GM12873 (cell line): ENCODE results near the gene PPP2R3B.

Experiments used
- CTCF ChIP-seq: IDR thresholded peaks from 2 replicates; pipeline ENCODE4 v1.5.1; 2012; ENCODE audit warnings: low read depth, mild to moderate bottlenecking, moderate library complexity, low read length, control low read depth; ENCODE audit not compliant: insufficient read depth; ENCODE audit errors: missing control alignments

PPP2R3B gene, protein sequence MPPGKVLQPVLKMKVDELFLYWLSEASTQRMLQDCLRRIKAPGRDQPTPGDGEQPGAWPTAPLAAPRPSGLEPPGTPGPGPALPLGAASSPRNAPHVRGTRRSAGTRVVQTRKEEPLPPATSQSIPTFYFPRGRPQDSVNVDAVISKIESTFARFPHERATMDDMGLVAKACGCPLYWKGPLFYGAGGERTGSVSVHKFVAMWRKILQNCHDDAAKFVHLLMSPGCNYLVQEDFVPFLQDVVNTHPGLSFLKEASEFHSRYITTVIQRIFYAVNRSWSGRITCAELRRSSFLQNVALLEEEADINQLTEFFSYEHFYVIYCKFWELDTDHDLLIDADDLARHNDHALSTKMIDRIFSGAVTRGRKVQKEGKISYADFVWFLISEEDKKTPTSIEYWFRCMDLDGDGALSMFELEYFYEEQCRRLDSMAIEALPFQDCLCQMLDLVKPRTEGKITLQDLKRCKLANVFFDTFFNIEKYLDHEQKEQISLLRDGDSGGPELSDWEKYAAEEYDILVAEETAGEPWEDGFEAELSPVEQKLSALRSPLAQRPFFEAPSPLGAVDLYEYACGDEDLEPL

DNA sequence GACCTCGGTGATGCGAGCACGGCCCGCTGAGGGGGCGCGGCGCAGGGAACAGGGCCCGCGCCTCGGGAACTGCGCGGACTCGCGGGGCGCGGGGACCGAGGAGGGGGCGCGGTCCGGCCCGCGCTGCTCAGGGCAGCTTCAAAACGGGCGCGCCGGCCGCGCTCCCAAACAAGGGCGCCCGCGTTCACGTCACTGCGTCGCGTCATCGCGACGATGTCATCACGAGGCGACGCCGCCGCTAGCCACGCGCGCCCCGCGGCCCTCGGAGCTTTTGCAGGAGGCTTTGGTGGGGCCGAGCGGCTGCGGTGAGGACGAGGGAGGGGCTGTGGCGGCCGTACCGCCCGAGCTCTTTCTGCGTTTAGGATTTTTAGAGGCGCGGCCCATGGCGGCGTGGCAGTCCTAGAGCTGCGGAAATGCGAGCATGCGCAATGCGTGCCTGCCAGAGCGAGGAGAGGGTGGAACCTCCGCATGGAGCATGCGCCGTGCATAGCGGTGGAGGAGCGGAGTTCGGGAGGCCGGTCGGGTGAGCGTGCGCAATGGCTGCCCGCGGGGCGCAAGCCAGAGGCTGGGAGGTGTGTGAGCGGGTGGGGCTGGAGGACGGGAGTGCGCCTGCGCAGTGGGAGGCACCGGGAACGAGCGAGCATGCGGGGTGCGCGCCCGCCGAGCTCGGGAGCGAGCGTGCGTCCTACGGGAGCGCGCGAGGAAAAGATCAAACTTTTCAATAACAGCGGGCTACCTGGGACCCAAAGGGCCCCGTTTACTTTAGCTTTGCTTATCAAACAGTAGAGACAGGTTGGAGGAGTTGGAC is at the start of gene PPP2R3B:
PPP2R3B (minus strand) TSS at position 140 of the 808 bp plus-strand sequence. CDS start 216 bp downstream, outside the sequence.
- no peak for TF ChIP-seq CTCF

DNA sequence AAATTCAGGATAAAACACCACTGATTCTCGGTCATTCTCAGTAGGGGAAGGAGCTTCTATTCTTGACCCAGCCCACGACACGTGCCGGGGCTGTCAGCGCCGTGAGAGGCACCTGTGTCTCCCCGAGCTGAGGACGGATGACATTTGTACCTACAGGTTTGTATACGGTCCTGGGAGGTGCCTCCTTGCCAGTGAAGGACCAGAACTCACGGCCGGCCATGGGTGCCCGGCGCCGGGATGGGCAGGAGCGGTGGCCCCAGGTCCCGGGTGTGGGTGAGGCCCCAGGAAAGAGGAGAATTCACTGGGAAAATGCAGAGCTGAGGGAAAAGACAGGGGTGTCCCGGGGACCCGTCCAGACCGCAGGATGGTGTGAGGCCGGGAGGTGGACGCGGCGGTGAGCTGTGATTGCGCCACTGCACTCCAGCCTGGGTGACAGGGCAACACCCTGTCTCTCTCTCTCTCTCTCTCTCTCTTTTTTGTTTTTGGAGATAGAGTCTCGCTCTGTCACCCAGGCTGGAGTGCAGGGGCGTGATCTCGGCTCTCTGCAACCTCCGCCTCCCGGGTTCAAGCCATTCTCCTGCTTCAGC is 48.9 kb upstream of the PPP2R3B start:
- no peak for TF ChIP-seq CTCF

- TF ChIP-seq CTCF, result no peak
Observed at GRCh38 chrX:434946-435345, 48.2 kb upstream of the PPP2R3B start.

DNA sequence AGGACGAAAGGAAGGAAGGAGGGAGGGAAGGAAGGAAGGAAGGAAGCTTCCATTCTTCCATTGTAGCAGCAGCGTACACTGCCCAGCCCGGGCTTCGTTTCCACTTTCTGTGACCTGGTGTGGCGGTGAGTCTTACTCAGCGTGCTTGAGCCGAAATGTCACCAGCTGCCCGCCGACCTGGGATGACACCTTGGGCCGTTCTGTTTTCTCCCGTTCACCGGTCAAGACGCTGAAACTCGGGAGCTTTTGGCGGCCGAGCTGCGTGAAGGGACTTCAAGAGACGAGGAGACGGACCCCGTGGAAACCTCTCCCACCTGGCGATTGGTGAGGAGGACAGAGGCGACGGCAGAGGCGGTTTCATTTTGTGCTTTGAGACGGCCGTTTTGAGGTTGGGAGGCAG is 47.1 kb upstream of the PPP2R3B start:
- TF ChIP-seq CTCF, result no peak

DNA sequence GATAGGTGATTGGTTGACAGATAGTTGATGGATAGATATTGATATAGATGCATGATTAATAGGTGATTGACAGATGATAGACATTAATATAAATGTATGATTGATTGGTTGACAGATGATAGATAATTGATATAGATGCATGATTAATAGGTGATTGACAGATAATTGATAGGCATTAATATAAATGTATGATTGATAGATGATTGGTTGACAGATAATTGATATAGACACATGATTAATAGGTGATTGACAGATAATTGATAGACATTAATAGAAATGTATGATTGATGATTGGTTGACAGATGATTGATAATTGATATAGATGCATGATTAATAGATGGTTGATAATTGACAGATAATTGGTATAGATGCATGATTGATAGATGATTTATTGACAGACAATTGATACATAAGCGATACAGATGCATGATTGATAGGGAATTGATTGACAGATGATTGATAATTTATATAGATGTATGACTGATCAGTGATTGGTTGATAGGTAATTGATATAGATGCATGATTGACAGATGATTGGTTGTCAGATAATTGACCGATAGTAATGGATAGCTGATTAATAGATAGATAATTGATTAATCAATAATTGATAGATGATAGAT is 44.9 kb upstream of the PPP2R3B start:
- no peak for TF ChIP-seq CTCF

GRCh38 chrX:431056-431455 is 44.3 kb upstream of the PPP2R3B start:
- no peak for TF ChIP-seq CTCF
